Aorta (tissue), 5 donors: ENCODE measurements around the gene DENND1C. TPM values are rescaled to one million over a fixed set of nuclear protein-coding genes. Genes with fewer than 3 reads are reported as not detected.
"Not testable (repeated sequence)": the region's sequence is repeated elsewhere in the genome, so short reads cannot be mapped to it uniquely, and the experiment has no call there.

Source experiments
- ATAC-seq: fragments of 200-7000 bp; cut with Tn5 transposase; one replicate; pipeline ENCODE4 v1.9.1; 2022; ENCODE audit warnings: moderate library complexity; ENCODE audit not compliant: low FRiP score
- DNase-seq, 2 donors: peaks; one replicate each; pipeline ENCODE4 v3.0.0-alpha.2; 2020
- H3K27ac ChIP-seq, 2 donors: one replicate each; pipeline ENCODE4 v1.5.1; 2013; ENCODE audit warnings: low read length in 2 of 2, mild to moderate bottlenecking in 2 of 2, moderate library complexity in 2 of 2, control low read depth in 1 of 2, inconsistent platforms in 1 of 2, low read depth in 1 of 2
- H3K27me3 ChIP-seq, 2 donors: one replicate each; pipeline ENCODE4 v1.6.1; 2013; ENCODE audit warnings: control low read depth in 1 of 2, low read length in 1 of 2, mild to moderate bottlenecking in 1 of 2, moderate library complexity in 1 of 2; ENCODE audit not compliant: insufficient read depth in 2 of 2, control insufficient read depth in 1 of 2
- H3K36me3 ChIP-seq, 2 donors: one replicate each; pipeline ENCODE4 v1.6.1; 2013; ENCODE audit warnings: control low read depth in 1 of 2, low read length in 1 of 2, mild to moderate bottlenecking in 1 of 2; ENCODE audit not compliant: insufficient read depth in 2 of 2, control insufficient read depth in 1 of 2
- H3K4me1 ChIP-seq, 2 donors: one replicate each; pipeline ENCODE4 v1.6.1; 2013; ENCODE audit warnings: low read length in 2 of 2, control low read depth in 1 of 2, mild to moderate bottlenecking in 1 of 2, moderate library complexity in 1 of 2; ENCODE audit not compliant: insufficient read depth in 2 of 2, control insufficient read depth in 1 of 2
- H3K4me3 ChIP-seq, 2 donors: one replicate each; pipeline ENCODE4 v1.5.1; 2013; ENCODE audit warnings: low read length in 2 of 2, control low read depth in 1 of 2, mild to moderate bottlenecking in 1 of 2
- H3K9me3 ChIP-seq: one replicate; pipeline ENCODE4 v1.6.1; 2013; ENCODE audit warnings: mild to moderate bottlenecking, low read length; ENCODE audit not compliant: control insufficient read depth
- WGBS, 2 donors: extraction: QIAGEN DNeasy Blood & Tissue Kit; methylation state at CpG; one replicate each; pipeline ENCODE4 v1.1.7; 2013; 5-methylcytosine and 5-hydroxymethylcytosine counted together
- intact Hi-C, 2 donors: fragments of 100-400 bp; cut with DNase I; formaldehyde crosslinking; loops; one replicate each; pipeline versions ENCODE4 v1.14.2 to v1.15.0; 2022
- polyA plus RNA-seq, 2 donors: library from polyadenylated mRNA; stranded (reverse); fragments of 200-250 nt; gene quantifications; one replicate each; pipeline ENCODE4 v1.2.3, GENCODE V29; 2013
- total RNA-seq, 2 donors: library from RNA; stranded (reverse); fragmentation: NEBNext Ultra II Directional; extraction: Animal tissue kit (Norgen Biotek cat#: 25700); gene quantifications; one replicate each; pipeline ENCODE4 v1.2.1, GENCODE V29; 2021
- donor health status: healthy with polysubstance abuse.
- donor health status: Bipolar disorder and iron deficiency.
- donor health status: DM: no; HTN: no; CAD: no.
- donor health status: DM: no; HTN: no; CAD: no.
- donor health status: DM: yes; HTN: yes; CAD: no.

The DENND1C gene
- total and polyA plus RNA-seq, 4 donors = 0.20 to 7.6 (median 2.9) TPM

DNA sequence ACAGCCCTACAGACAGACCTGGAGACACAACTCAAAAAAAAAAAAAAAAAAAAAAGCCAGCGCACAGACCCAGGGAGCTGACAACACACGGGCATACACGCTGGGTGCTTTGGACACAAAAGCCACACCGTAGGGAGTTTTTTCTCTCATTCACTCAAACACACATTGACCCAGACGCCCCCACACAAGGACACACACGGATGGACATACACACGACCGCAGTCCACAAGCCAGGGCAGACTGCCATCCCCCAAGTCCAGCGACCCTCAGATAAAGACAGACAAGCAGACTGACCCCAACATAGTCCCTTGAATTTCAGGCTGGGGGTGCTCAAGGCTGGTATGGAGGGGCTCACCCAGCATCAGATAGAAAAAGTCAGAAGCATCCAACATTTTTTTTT lies 32.5 kb upstream of the DENND1C start:
- Histone ChIP-seq H3K4me1 (no peaks in the 10 kb centered on the region), H3K9me3 (no peaks in the 10 kb centered on the region), H3K27ac (no peak overlapping the region), H3K36me3 (no peaks in the 10 kb centered on the region), H3K27me3 (no peaks in the 10 kb centered on the region), H3K4me3 (no peak overlapping the region)
- DNase-seq (no peak), ATAC-seq (no peak)
- 69 to 73% methylated on average over 9 of the region's 9 CpGs for WGBS, 2 donors
- intact Hi-C loops = no loop called here

GRCh38 chr19:6510618-6511017 lies 29.0 kb upstream of the DENND1C start:
- no peaks in the 10 kb centered on the region for H3K36me3 ChIP-seq
- no peak for DNase-seq
- H3K9me3 ChIP-seq = no peaks in the 10 kb centered on the region
- no peak for ATAC-seq
- intact Hi-C loops = no loop called here
- H3K4me3 ChIP-seq = no peak overlapping the region
- H3K27ac ChIP-seq = no peak overlapping the region
- WGBS, 2 donors = 86 to 88% methylated on average over 7 of the region's 7 CpGs
- no peaks in the 10 kb centered on the region for H3K4me1 ChIP-seq
- H3K27me3 ChIP-seq = no peaks in the 10 kb centered on the region

GRCh38 chr19:6509118-6509971 lies 27.8 kb upstream of the DENND1C start:
- intact Hi-C loops = no loop called here
- Histone ChIP-seq H3K4me3 (no peak overlapping the region), H3K9me3 (no peaks in the 10 kb centered on the region), H3K36me3 (no peaks in the 10 kb centered on the region), H3K27ac (no peak overlapping the region), H3K27me3 (no peaks in the 10 kb centered on the region), H3K4me1 (no peaks in the 10 kb centered on the region)
- DNase-seq (peak in 1 of 2 donors; percentile 54), ATAC-seq (no peak)
- 48 to 54% methylated on average over 20 of the region's 20 CpGs for WGBS, 2 donors

DNA sequence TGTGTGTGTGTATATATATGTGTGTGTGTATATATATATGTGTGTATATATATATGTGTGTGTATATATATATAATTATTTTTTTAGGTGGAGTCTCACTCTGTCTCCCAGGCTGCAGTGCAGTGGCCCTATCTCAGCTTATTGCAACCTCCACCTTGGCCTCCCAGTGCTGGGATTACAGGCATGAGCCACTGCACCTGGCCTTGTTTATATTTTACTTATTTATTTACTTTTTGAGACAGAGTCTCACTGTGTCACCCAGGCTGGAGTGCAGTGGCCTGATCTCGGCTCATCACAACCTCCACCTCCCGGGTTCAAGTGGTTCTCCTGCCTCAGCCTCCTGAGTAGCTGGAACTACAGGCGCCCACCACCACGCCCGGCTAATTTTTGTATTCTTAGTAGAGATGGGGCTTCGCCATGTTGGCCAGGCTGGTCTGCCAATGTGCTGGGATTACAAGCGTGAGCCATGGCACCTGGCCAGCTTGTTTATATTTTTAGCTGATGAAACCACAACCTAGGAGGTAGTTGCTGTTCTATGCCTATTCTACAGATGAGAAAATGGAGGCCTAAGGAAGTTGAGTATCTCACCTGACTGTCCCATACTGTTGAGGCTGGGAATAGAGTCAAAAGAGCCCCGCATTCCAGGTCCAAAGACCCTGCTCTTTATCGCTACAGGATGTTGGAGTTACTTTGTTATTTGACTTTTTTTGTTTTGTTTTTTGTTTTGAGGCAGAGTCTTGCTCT lies 26.6 kb upstream of the DENND1C start:
- H3K4me3 ChIP-seq, H3K27ac ChIP-seq, ATAC-seq, DNase-seq, H3K4me1 ChIP-seq, intact Hi-C loops, H3K27me3 ChIP-seq, H3K36me3 ChIP-seq, H3K9me3 ChIP-seq: not testable (repeated sequence)
- WGBS, 2 donors = 84 to 88% methylated on average over 9 of the region's 9 CpGs

DNA sequence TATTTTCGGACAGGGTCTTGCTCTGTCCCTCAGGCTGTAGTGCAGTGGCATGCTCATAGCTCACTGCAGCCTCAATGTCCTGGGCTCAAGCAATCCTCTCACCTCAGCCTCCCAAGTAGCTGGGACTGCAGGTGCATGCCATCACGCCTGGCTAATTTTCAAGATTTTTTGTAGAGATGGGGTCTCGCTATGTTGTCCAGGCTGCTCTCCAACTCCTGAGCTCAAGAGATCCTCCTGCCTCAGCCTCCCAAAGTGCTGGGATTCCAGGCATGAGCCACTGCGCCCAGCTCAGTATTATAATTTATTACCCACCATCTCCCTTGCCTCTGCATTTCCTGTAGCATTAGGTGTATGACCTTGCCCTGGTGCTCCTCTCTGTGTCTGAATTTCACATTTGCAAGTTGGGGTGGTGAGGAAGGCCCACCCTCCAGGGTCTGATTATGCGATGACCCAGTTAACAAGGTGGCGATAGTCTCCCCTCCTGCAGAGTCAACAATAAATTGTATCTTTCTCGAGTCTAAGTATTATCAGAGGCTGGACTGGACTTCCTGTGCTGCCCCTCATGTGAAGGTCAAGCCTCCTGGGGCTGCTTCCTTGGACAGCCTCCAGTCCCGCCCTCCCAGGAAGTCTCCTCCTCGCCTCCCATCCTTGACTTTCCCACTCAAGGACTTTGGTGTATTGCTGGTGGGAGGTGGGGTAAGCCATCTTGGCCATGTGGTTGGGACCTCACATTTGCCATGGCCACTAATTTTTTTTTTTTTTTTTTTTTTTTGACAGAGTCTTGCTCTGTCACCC lies 22.0 kb upstream of the DENND1C start:
- ATAC-seq (no peak), DNase-seq (no peak)
- intact Hi-C loops = no loop called here

DNA sequence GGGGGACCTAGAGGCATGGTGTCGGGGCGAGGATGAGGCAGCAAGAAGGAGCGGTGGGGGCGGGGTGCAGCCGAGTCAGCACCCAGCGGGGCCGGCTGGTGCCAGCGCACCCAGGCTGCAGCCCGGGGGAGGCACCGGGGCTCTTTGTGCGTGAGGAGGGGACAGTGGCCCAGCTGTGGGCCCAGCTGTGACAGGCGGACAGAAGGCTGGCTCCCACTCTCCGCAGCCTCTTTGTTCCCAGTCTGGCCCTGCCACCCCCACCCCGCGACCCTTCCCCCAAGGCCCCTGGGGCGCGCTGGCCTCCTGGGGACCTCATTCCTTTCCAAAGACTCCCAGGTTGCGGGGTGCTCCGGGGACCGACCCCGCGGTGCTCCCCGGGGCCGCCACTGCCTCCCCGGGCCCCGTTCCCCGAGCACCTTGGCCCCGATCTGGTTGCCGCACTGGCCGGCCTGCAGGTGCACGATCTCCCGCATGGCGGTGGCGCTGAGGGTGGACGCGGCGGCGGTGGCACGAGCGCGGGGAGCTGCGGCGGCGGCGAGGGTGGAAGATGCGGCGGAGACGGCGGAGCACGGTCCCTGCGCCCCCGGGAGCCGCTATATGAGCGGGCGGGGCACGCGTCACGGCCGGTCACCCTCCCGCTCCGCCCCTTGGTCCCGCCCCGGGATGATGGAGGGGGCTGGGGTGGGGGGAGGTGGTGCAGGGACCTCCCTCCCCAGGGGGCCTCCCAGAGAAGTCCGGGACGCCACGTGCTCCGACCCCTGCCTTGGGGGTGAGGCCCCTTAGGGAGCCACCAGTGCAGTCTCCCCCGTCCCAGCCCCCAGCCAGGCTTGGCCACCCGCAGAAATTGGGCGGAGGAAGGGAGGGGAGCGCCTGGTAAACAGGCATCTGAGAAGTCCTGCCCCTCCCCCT lies 20.4 kb upstream of the DENND1C start, which contains the start of gene TUBB4A:
TSS of gene TUBB4A (minus strand) at position 570 of the 909 bp plus-strand sequence. CDS start at position 473, 97 bp downstream.
- Histone ChIP-seq H3K9me3 (no peaks in the 10 kb centered on the region), H3K36me3 (no peaks in the 10 kb centered on the region), H3K27me3 (no peaks in the 10 kb centered on the region), H3K27ac (no peak within 1 kb of the TSS), H3K4me3 (peak within 1 kb of the TSS in 1 of 2 donors; percentile 16), H3K4me1 (no peaks in the 10 kb centered on the region)
- ATAC-seq (peak; percentile 22), DNase-seq (no peak)
- WGBS, 2 donors = 1% methylated on average over 48 to 71 of the region's 71 CpGs
- intact Hi-C loops = no loop called here

More for the DNA sequence above, 22.0 kb upstream of the DENND1C start:
- Histone ChIP-seq H3K27ac (no peak overlapping the region), H3K9me3 (no peaks in the 10 kb centered on the region), H3K36me3 (no peaks in the 10 kb centered on the region), H3K27me3 (no peaks in the 10 kb centered on the region), H3K4me1 (no peaks in the 10 kb centered on the region), H3K4me3 (no peak overlapping the region)
- 77 to 79% methylated on average over 9 of the region's 9 CpGs for WGBS, 2 donors

- WGBS, 2 donors = 50 to 54% methylated on average over 24 of the region's 24 CpGs
- DNase-seq (no peak), ATAC-seq (no peak)
- Histone ChIP-seq H3K27ac (no peak overlapping the region), H3K27me3 (no peaks in the 10 kb centered on the region), H3K4me1 (no peaks in the 10 kb centered on the region), H3K4me3 (no peak overlapping the region), H3K9me3 (no peaks in the 10 kb centered on the region), H3K36me3 (no peaks in the 10 kb centered on the region)
- intact Hi-C loops = no loop called here
Observed at GRCh38 chr19:6500837-6501739, 19.5 kb upstream of the DENND1C start.
